Esophagus squamous epithelium (tissue), 4 donors: ENCODE measurements around the gene RGS9BP.

Source experiments
- CTCF ChIP-seq, 6 experiments: fragments of 450-650 bp in 4 of 6; fragments of 200-600 bp in 2 of 6; sonication (generic) in 2 of 6; IDR thresholded peaks; one replicate each; pipeline ENCODE4 v1.5.1; 2016 to 2019; ENCODE audit warnings: antibody characterized with exemption in 6 of 6, mild to moderate bottlenecking in 4 of 6, moderate library complexity in 4 of 6
- POLR2A ChIP-seq, 4 donors: fragments of 450-650 bp; IDR thresholded peaks; one replicate each; pipeline ENCODE4 v1.6.1; 2017; ENCODE audit warnings: antibody characterized with exemption in 4 of 4, mild to moderate bottlenecking in 4 of 4, moderate library complexity in 3 of 4

- TF ChIP-seq POLR2A (IDR thresholded peaks at IDR 0.05) (no peak), CTCF (IDR thresholded peaks at IDR 0.05) (no peak)
Measured at GRCh38 chr19:32720216-32720935, 44.7 kb downstream of the RGS9BP start.
